GM12878 (cell line): ENCODE data around the gene SUSD2. TPM values are rescaled to one million over a fixed set of nuclear protein-coding genes. Genes with fewer than 3 reads are reported as not detected.

Experiments used
- ATAC-seq: fragments of 200-7000 bp; cut with Tn5 transposase; 3 replicates; pipeline ENCODE4 v1.9.1; 2020; ENCODE audit warnings: mild to moderate bottlenecking, moderate library complexity
- BruUV-seq: library from RNA; stranded (reverse); fragments of 400-500 nt; replicated peaks from 2 replicates; lab custom pipeline; 2021; lab: Mats Ljungman, UMichigan
- CTCF ChIA-PET: fragments of 300-600 bp; sonication (Branson Sonifier 250); formaldehyde crosslinking; extraction: SDS; loops from one replicate; lab custom pipeline; 2021; ENCODE audit warnings: inconsistent platforms; lab: Yijun Ruan, JAX
- POLR2A ChIA-PET: fragments of 350-600 bp; formaldehyde crosslinking; extraction: SDS; loops from one replicate; lab custom pipeline; 2021; ENCODE audit warnings: inconsistent platforms; lab: Charles Lee
- RAD21 ChIA-PET: fragments of 300-600 bp; sonication (Branson Sonifier 250); formaldehyde crosslinking; loops from one replicate; lab custom pipeline; 2023; ENCODE audit warnings: antibody characterized with exemption; ENCODE audit not compliant: unreplicated experiment; lab: Charles Lee
- SMC1A ChIA-PET: fragments of 300-600 bp; sonication (Branson Sonifier 250); formaldehyde crosslinking; loops from one replicate; lab custom pipeline; 2023; ENCODE audit not compliant: unreplicated experiment, uncharacterized antibody; lab: Charles Lee
- DNase-seq: peaks from one replicate; pipeline ENCODE4 v3.0.0-alpha.2; 2011; ENCODE audit warnings: low read depth, low spot score
- FAIRE-seq: peaks from 3 replicates; lab custom pipeline; 2011; peaks lifted over from hg19 to GRCh38; lab: Jason Lieb, UNC
- H2AFZ ChIP-seq: 2 replicates; pipeline ENCODE4 v1.6.0; 2011; ENCODE audit warnings: low read depth, low read length, control low read depth; ENCODE audit not compliant: control insufficient read depth
- H3K27ac ChIP-seq: 2 replicates; pipeline ENCODE4 v1.5.1; 2011; ENCODE audit warnings: control low read depth; ENCODE audit not compliant: control insufficient read depth, insufficient read depth
- H3K27me3 ChIP-seq, 2 experiments: replicated peaks in 1 of 2; 2 replicates each; pipeline versions ENCODE4 v1.6.0 to v1.6.1; 2011; ENCODE audit warnings: low read length in 1 of 2; ENCODE audit not compliant: control insufficient read depth in 2 of 2, insufficient read depth in 2 of 2
- H3K36me3 ChIP-seq, 2 experiments: 2 replicates each; pipeline ENCODE4 v1.5.1; 2011; ENCODE audit warnings: low read length in 1 of 2; ENCODE audit not compliant: control insufficient read depth in 2 of 2, insufficient read depth in 2 of 2
- H3K4me1 ChIP-seq: 2 replicates; pipeline ENCODE4 v1.6.1; 2011; ENCODE audit warnings: mild to moderate bottlenecking, low read length, moderate library complexity, mixed read lengths; ENCODE audit not compliant: control insufficient read depth, insufficient read depth
- H3K4me2 ChIP-seq: 2 replicates; pipeline ENCODE4 v1.6.0; 2011; ENCODE audit warnings: control low read depth; ENCODE audit not compliant: control insufficient read depth, insufficient read depth
- H3K4me3 ChIP-seq: fragments of 200-600 bp; sonication (generic); 2 replicates; pipeline ENCODE4 v1.5.1; 2016
- H3K79me2 ChIP-seq: 2 replicates; pipeline ENCODE4 v1.6.0; 2011; ENCODE audit warnings: low read length; ENCODE audit not compliant: control insufficient read depth, insufficient read depth
- H3K9ac ChIP-seq: 2 replicates; pipeline ENCODE4 v1.8.0; 2011; ENCODE audit warnings: low read length, control low read depth, mixed read lengths; ENCODE audit not compliant: control insufficient read depth, insufficient read depth
- H3K9me3 ChIP-seq: replicated peaks from 3 replicates; pipeline ENCODE4 v1.5.1; 2011; ENCODE audit warnings: mild to moderate bottlenecking, low read length; ENCODE audit not compliant: control insufficient read depth, insufficient read depth
- H4K20me1 ChIP-seq: 2 replicates; pipeline ENCODE4 v1.6.0; 2011; ENCODE audit not compliant: control insufficient read depth, insufficient read depth
- ESRRA ChIP-seq: IDR thresholded peaks from 2 replicates; pipeline ENCODE4 v1.6.1; 2012; ENCODE audit warnings: mild to moderate bottlenecking, low read length, improper control_type of control experiment
- HDAC6 ChIP-seq: fragments of 200-600 bp; sonication (generic); IDR thresholded peaks from one replicate; pipeline ENCODE4 v1.8.0; 2017; ENCODE audit warnings: antibody characterized with exemption; ENCODE audit not compliant: unreplicated experiment
- MEF2A ChIP-seq: IDR thresholded peaks from 2 replicates; pipeline ENCODE4 v1.6.1; 2011; ENCODE audit warnings: low read depth, mild to moderate bottlenecking, low read length, moderate library complexity; ENCODE audit not compliant: insufficient read depth
- NFYB ChIP-seq: IDR thresholded peaks from 2 replicates; pipeline ENCODE4 v1.6.1; 2011; ENCODE audit warnings: low read depth, mild to moderate bottlenecking, low read length, improper control_type of control experiment, moderate library complexity; ENCODE audit not compliant: insufficient read depth
- NR2C2 ChIP-seq: IDR thresholded peaks from 2 replicates; pipeline ENCODE4 v1.6.1; 2011; ENCODE audit warnings: borderline replicate concordance, low read depth; ENCODE audit not compliant: control insufficient read depth, insufficient read length
- PAX8 ChIP-seq: fragments of 450-650 bp; IDR thresholded peaks from 2 replicates; pipeline ENCODE4 v1.6.1; 2017; ENCODE audit warnings: mild to moderate bottlenecking, moderate library complexity
- ZNF207 ChIP-seq: fragments of 450-650 bp; IDR thresholded peaks from 2 replicates; pipeline ENCODE4 v1.6.1; 2014; ENCODE audit warnings: antibody characterized with exemption, mild to moderate bottlenecking, borderline replicate concordance
- ZZZ3 ChIP-seq: IDR thresholded peaks from 2 replicates; pipeline ENCODE4 v1.6.1; 2011; ENCODE audit warnings: low read depth; ENCODE audit not compliant: control insufficient read depth, insufficient read length
- WGBS: methylation state at CpG from one replicate; pipeline ENCODE4 v1.1.6; 2016; ENCODE audit warnings: low lambda C conversion rate; ENCODE audit not compliant: insufficient replicate concordance, insufficient coverage; ENCODE audit errors: missing lambda C conversion rate; 5-methylcytosine and 5-hydroxymethylcytosine counted together
- in situ Hi-C: fragments of 300-500 bp; cut with MboI; formaldehyde crosslinking; loops from 9 replicates; pipeline ENCODE4 v1.14.3; 2018; ENCODE audit warnings: mixed read lengths
- intact Hi-C: fragments of 100-400 bp; cut with micrococcal nuclease; formaldehyde crosslinking; loops from one replicate; pipeline ENCODE4 v1.14.2; 2022; ENCODE audit not compliant: unreplicated experiment
- polyA plus RNA-seq, 11 experiments: library from polyadenylated mRNA; depleted of rRNA in 4 of 11; unstranded in 6 of 11; stranded (reverse) in 5 of 11; fragments of >200 nt; fragmentation: Nextera tagmentation in 4 of 11; fragmentation: Illumina TruSeq in 1 of 11; extraction: Ambion mirVana in 4 of 11; extraction: Trizol in 1 of 11; gene quantifications; 1 replicate in 1 of 11; 2 replicates in 10 of 11; pipeline versions ENCODE4 v1.2.1 to v1.2.3, GENCODE V29; 2011 to 2016; ENCODE audit warnings: inconsistent platforms in 2 of 11, missing spikeins in 2 of 11, low read depth in 1 of 11
- total RNA-seq, 4 experiments: library from RNA; depleted of rRNA in 3 of 4; stranded (reverse); fragments of >200 nt in 3 of 4; fragmentation: Illumina TruSeq in 1 of 4; extraction: Trizol in 1 of 4; gene quantifications; 2 replicates each; pipeline versions ENCODE4 v1.2.1 to v1.2.3, GENCODE V29; 2013 to 2021

Gene SUSD2
- total and polyA plus RNA-seq, 10 of the 15 experiments (the other 5 are each of a cell fraction or from before 2014, with no cell fraction given), result 0.04 to 0.31 (median 0.11) TPM; not detected in 5

GRCh38 chr22:24147666-24148065, 33.6 kb upstream of the SUSD2 start:
- no peaks in the 10 kb centered on the region for H3K79me2 ChIP-seq
- H3K4me2 ChIP-seq, result no peak overlapping the region
- H3K27ac ChIP-seq, result no peak overlapping the region
- peaks cover 16% of the 10 kb centered on the region for H3K4me1 ChIP-seq
- WGBS, result 74% methylated on average over 3 of the region's 3 CpGs
- no peak overlapping the region for H3K9ac ChIP-seq
- H2AFZ ChIP-seq, result no peak overlapping the region
- no TSS peak for BruUV-seq
- intact Hi-C loops, result no loop called here
- ATAC-seq (no peak), FAIRE-seq (no peak), DNase-seq (no peak)
- H3K36me3 ChIP-seq, result peaks cover 0 to 22% of the 10 kb centered on the region in 2 experiments; a peak in 2 of 4 replicates
- in situ Hi-C loops, result no loop called here
- CTCF ChIA-PET, result interaction anchor here (0.8 kb wide), 1 partner anchor 95 kb away, joined by 3 read pairs; no protein-coding TSS in a partner anchor
- H3K4me3 ChIP-seq, result no peak overlapping the region
- H3K27me3 ChIP-seq, result no peaks in the 10 kb centered on the region
- no peaks in the 10 kb centered on the region for H4K20me1 ChIP-seq
- POLR2A ChIA-PET, result no interaction called here
- SMC1A ChIA-PET, result no interaction called here
- RAD21 ChIA-PET, result no interaction called here
- TF ChIP-seq NFYB (no peak), ZNF207 (no peak), MEF2A (no peak), ZZZ3 (no peak)
- H3K9me3 ChIP-seq, result no peaks in the 10 kb centered on the region

DNA sequence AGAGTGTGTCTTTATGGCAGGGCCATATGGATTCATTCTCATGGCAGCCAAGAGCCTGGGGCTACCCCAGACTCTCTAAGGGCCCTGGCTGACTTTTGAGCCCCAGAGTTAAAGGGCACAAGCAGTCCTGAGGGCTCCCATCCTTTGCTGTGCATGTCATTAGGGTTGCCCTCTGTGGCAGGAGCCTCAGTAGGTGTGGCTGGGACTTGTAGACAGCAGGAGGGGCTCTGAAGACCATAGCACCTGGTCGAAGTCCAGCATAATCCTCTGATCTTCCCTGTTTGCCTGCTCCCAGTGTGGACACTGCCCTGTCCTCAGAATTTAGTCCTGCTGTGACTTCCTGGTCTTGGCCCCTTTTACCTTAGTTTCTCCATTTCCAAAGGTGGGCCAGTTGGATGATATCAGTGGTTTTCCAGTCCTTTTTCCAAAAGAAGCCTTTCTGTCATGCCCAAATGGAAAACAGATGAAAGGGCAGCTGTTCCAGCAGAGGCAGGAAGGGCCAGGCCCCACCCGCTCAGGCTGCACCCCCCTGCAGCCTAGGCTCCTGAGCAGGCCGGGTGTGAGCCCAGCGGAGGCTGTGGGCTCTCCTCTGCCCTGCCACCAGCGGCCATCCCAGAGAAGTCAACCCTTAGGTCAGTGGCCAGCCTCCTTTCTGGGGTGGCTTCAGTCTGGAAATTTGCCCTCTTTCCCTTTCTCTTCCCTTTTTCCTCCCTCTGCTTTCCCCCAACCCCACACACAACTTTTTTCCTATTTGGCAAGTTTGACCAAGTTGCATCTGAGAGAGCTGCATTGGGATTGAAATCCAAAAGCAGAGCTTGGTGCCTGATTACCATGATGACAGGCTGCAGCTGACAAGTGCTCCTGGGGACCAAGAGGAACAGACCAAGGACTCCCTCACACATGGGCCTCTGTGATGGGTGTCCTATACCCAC, 32.8 kb upstream of the SUSD2 start:
- FAIRE-seq (no peak), ATAC-seq (no peak), DNase-seq (no peak)
- H3K36me3 ChIP-seq, result peaks cover 0 to 24% of the 10 kb centered on the region in 2 experiments; a peak in 3 of 4 replicates
- peaks cover 22% of the 10 kb centered on the region for H3K4me1 ChIP-seq
- no TSS peak for BruUV-seq
- RAD21 ChIA-PET, result no interaction called here
- TF ChIP-seq ESRRA (no peak), PAX8 (no peak), NR2C2 (no peak), HDAC6 (no peak)
- SMC1A ChIA-PET, result no interaction called here
- CTCF ChIA-PET, result no interaction called here
- no peaks in the 10 kb centered on the region for H4K20me1 ChIP-seq
- no peak overlapping the region for H3K4me3 ChIP-seq
- H3K9me3 ChIP-seq, result no peaks in the 10 kb centered on the region
- H3K79me2 ChIP-seq, result no peaks in the 10 kb centered on the region
- no peak overlapping the region for H3K27ac ChIP-seq
- H3K4me2 ChIP-seq, result no peak overlapping the region
- in situ Hi-C loops, result no loop called here
- H2AFZ ChIP-seq, result no peak overlapping the region
- intact Hi-C loops, result no loop called here
- WGBS, result 75% methylated on average over 5 of the region's 5 CpGs
- H3K9ac ChIP-seq, result no peak overlapping the region
- POLR2A ChIA-PET, result no interaction called here
- H3K27me3 ChIP-seq, result no peaks in the 10 kb centered on the region
